Spleen (tissue), 11 donors: ENCODE measurements around the gene SCN7A. TPM values are rescaled to one million over a fixed set of nuclear protein-coding genes. Genes with fewer than 3 reads are reported as not detected.

Experiments
- DNase-seq: peaks from one replicate; pipeline ENCODE4 v3.0.0-alpha.2; 2020
- H3K27ac ChIP-seq, 8 donors: fragments of 200-600 bp; sonication (generic) in 7 of 8; 1 replicate in 4 of 8; 2 replicates in 4 of 8; pipeline versions ENCODE4 v1.5.0 to v1.8.0; 2016 to 2021; ENCODE audit warnings: inconsistent platforms in 4 of 8, mild to moderate bottlenecking in 4 of 8, moderate library complexity in 1 of 8
- H3K27me3 ChIP-seq, 7 donors: fragments of 200-600 bp; sonication (generic) in 6 of 7; replicated peaks in 1 of 7; 1 replicate in 4 of 7; 2 replicates in 3 of 7; pipeline versions ENCODE4 v1.5.0 to v1.8.0; 2016 to 2021; ENCODE audit warnings: inconsistent platforms in 3 of 7, mild to moderate bottlenecking in 1 of 7
- H3K36me3 ChIP-seq, 6 donors: fragments of 200-600 bp; sonication (generic) in 5 of 6; 1 replicate in 4 of 6; 2 replicates in 2 of 6; pipeline versions ENCODE4 v1.5.0 to v1.8.0; 2016 to 2021; ENCODE audit warnings: inconsistent platforms in 2 of 6
- H3K4me1 ChIP-seq, 6 donors: fragments of 200-600 bp; sonication (generic) in 5 of 6; 1 replicate in 3 of 6; 2 replicates in 3 of 6; pipeline versions ENCODE4 v1.5.0 to v1.8.0; 2016 to 2021; ENCODE audit warnings: inconsistent platforms in 3 of 6
- H3K4me3 ChIP-seq, 8 donors: fragments of 200-600 bp; sonication (generic) in 7 of 8; 1 replicate in 4 of 8; 2 replicates in 4 of 8; pipeline versions ENCODE4 v1.5.0 to v1.8.0; 2016 to 2021; ENCODE audit warnings: inconsistent platforms in 4 of 8, mild to moderate bottlenecking in 4 of 8, moderate library complexity in 2 of 8
- H3K9me3 ChIP-seq, 8 donors: fragments of 200-600 bp; sonication (generic) in 7 of 8; 1 replicate in 4 of 8; 2 replicates in 4 of 8; pipeline versions ENCODE4 v1.5.0 to v1.8.0; 2016 to 2021; ENCODE audit warnings: inconsistent platforms in 4 of 8
- POLR2A ChIP-seq, 3 donors: fragments of 450-650 bp; IDR thresholded peaks; one replicate each; pipeline ENCODE4 v1.5.1; 2017; ENCODE audit warnings: antibody characterized with exemption in 3 of 3, mild to moderate bottlenecking in 1 of 3
- POLR2AphosphoS5 ChIP-seq, 3 donors: sonication (generic); formaldehyde crosslinking; IDR thresholded peaks; one replicate each; pipeline ENCODE4 v1.5.1; 2017; ENCODE audit warnings: antibody characterized with exemption in 3 of 3
- WGBS, 5 donors: extraction: QIAGEN DNeasy Blood & Tissue Kit in 3 of 5; methylation state at CpG; one replicate each; pipeline versions ENCODE4 v1.1.5 to v1.1.7; 2013 to 2018; 5-methylcytosine and 5-hydroxymethylcytosine counted together
- intact Hi-C: fragments of 100-400 bp; cut with DNase I; formaldehyde crosslinking; loops from one replicate; pipeline ENCODE4 v1.15.0; 2023; ENCODE audit warnings: low total_unique reads
- polyA plus RNA-seq, 3 donors: library from polyadenylated mRNA; stranded (reverse); fragments of 200-250 nt; gene quantifications; one replicate each; pipeline ENCODE4 v1.2.1, GENCODE V29; 2013
- total RNA-seq, 7 donors: library from RNA; depleted of rRNA in 3 of 7; stranded (reverse); fragments of >200 nt in 3 of 7; fragmentation: NEBNext Ultra II Directional in 4 of 7; extraction: Animal tissue kit (Norgen Biotek cat#: 25700) in 4 of 7; gene quantifications; one replicate each; pipeline versions ENCODE4 v1.1.0 to v1.2.1, GENCODE V29; 2016 to 2021
- TF ChIP-seq, protein P1 (sequence below), 11 experiments: fragments of 200-600 bp in 7 of 11; fragments of 450-650 bp in 4 of 11; sonication (generic) in 4 of 11; IDR thresholded peaks in 8 of 11; conservative IDR thresholded peaks in 3 of 11; 1 replicate in 7 of 11; 2 replicates in 4 of 11; pipeline versions ENCODE4 v1.4.0 to v1.8.0; 2016 to 2021; ENCODE audit warnings: antibody characterized with exemption in 11 of 11, inconsistent platforms in 4 of 11, mild to moderate bottlenecking in 1 of 11
- donor health status: healthy with polysubstance abuse.
- donor health status: DM: no; HTN: no; CAD: no; lungs with moderate emphysema.
- donor health status: DM: no; HTN: no; CAD: no.
- donor health status: Bipolar disorder and iron deficiency.
- donor health status: healthy.
- donor health status: DM: no; HTN: no; CAD: no.
- donor health status: DM: yes; HTN: yes; CAD: no.

The SCN7A gene
- total and polyA plus RNA-seq, 10 donors, result 0.15 to 10.6 (median 1.3) TPM

GRCh38 chr2:166373105-166373504, 120.9 kb downstream of the SCN7A start:
- Histone ChIP-seq H3K27me3 (peaks cover 0 to 24% (median 5%) of the 10 kb centered on the region in 7 donors), H3K9me3 (no peaks in the 10 kb centered on the region), H3K27ac (no peak overlapping the region), H3K4me1 (peaks cover 0 to 37% (median 22%) of the 10 kb centered on the region in 6 donors), H3K4me3 (no peak overlapping the region), H3K36me3 (no peaks in the 10 kb centered on the region)
- WGBS, 5 donors, result 37 to 57% (median 53%) methylated on average over 2 of the region's 2 CpGs
- no peak for TF ChIP-seq POLR2A (IDR thresholded peaks at IDR 0.05)
- TF ChIP-seq POLR2AphosphoS5 (IDR thresholded peaks at IDR 0.05), result no peak
- TF ChIP-seq, protein P1, sequence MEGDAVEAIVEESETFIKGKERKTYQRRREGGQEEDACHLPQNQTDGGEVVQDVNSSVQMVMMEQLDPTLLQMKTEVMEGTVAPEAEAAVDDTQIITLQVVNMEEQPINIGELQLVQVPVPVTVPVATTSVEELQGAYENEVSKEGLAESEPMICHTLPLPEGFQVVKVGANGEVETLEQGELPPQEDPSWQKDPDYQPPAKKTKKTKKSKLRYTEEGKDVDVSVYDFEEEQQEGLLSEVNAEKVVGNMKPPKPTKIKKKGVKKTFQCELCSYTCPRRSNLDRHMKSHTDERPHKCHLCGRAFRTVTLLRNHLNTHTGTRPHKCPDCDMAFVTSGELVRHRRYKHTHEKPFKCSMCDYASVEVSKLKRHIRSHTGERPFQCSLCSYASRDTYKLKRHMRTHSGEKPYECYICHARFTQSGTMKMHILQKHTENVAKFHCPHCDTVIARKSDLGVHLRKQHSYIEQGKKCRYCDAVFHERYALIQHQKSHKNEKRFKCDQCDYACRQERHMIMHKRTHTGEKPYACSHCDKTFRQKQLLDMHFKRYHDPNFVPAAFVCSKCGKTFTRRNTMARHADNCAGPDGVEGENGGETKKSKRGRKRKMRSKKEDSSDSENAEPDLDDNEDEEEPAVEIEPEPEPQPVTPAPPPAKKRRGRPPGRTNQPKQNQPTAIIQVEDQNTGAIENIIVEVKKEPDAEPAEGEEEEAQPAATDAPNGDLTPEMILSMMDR (IDR thresholded peaks at IDR 0.05 in 8 of 11, conservative IDR thresholded peaks at IDR 0.05 in 3 of 11), result no peak
- no peak for DNase-seq
- intact Hi-C loops, result no loop called here

GRCh38 chr2:166372046-166372445, 122.0 kb downstream of the SCN7A start:
- intact Hi-C loops, result no loop called here
- TF ChIP-seq, protein P1 (IDR thresholded peaks at IDR 0.05 in 8 of 11, conservative IDR thresholded peaks at IDR 0.05 in 3 of 11), result no peak
- TF ChIP-seq POLR2A (IDR thresholded peaks at IDR 0.05) (no peak), POLR2AphosphoS5 (IDR thresholded peaks at IDR 0.05) (no peak)
- H3K9me3 ChIP-seq, result no peaks in the 10 kb centered on the region
- no peaks in the 10 kb centered on the region for H3K36me3 ChIP-seq
- WGBS, 5 donors, result 84 to 92% (median 88%) methylated on average over 2 of the region's 2 CpGs
- peaks cover 0 to 24% (median 5%) of the 10 kb centered on the region in 7 donors for H3K27me3 ChIP-seq
- H3K4me3 ChIP-seq, result no peak overlapping the region
- H3K27ac ChIP-seq, result no peak overlapping the region
- peaks cover 0 to 34% (median 22%) of the 10 kb centered on the region in 6 donors for H3K4me1 ChIP-seq
- no peak for DNase-seq

DNA sequence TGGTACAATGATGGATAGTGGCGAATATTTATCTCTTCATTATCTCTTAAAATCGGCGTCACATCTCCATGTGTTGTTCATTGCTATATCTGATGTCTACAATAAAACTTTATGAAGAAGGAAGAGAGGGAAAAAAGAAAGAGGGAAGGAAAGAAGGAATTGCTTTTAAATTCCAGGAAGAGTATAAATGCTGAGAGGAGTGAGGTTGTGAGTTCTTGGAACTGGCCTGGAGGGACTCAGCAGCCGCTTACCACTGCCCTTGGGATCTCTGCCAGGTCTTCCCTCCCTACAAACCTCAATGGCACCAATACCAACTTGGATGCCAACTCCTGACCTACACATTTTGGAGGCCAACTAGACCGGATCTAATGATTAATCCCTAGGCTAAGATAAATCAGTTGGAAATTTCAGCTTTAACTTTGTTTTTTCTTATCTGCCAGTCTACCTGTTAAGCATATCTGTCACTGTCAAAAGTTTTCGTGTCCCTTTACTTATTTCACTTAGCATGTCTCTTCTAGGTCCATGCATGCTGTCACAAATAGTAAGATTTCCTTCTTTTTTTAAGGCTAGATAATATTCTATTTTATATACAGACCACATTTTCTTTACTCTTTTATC, 128.1 kb downstream of the SCN7A start:
- no peak for TF ChIP-seq POLR2A (IDR thresholded peaks at IDR 0.05)
- TF ChIP-seq POLR2AphosphoS5 (IDR thresholded peaks at IDR 0.05), result no peak
- TF ChIP-seq, protein P1 (IDR thresholded peaks at IDR 0.05 in 8 of 11, conservative IDR thresholded peaks at IDR 0.05 in 3 of 11), result no peak
- no peaks in the 10 kb centered on the region for H3K9me3 ChIP-seq
- H3K4me3 ChIP-seq, result no peak overlapping the region
- no peaks in the 10 kb centered on the region for H3K27me3 ChIP-seq
- DNase-seq, result no peak
- H3K4me1 ChIP-seq, result peaks cover 0 to 5% (median 0%) of the 10 kb centered on the region in 6 donors
- WGBS, 5 donors, result 60 to 70% (median 68%) methylated on average over 6 of the region's 6 CpGs
- no peaks in the 10 kb centered on the region for H3K36me3 ChIP-seq
- H3K27ac ChIP-seq, result peak overlapping the region in 4 of 8 donors; percentile 8 to 31 (median 16)
- intact Hi-C loops, result no loop called here

GRCh38 chr2:166365239-166365638, 128.8 kb downstream of the SCN7A start:
- no peak overlapping the region for H3K4me3 ChIP-seq
- peak overlapping the region in 4 of 8 donors; percentile 8 to 31 (median 16) for H3K27ac ChIP-seq
- intact Hi-C loops, result no loop called here
- no peak for DNase-seq
- TF ChIP-seq, protein P1 (IDR thresholded peaks at IDR 0.05 in 8 of 11, conservative IDR thresholded peaks at IDR 0.05 in 3 of 11), result no peak
- no peaks in the 10 kb centered on the region for H3K36me3 ChIP-seq
- WGBS, 5 donors, result 82 to 96% (median 90%) methylated on average over 3 of the region's 3 CpGs
- H3K9me3 ChIP-seq, result no peaks in the 10 kb centered on the region
- H3K27me3 ChIP-seq, result no peaks in the 10 kb centered on the region
- peaks cover 0 to 5% (median 0%) of the 10 kb centered on the region in 6 donors for H3K4me1 ChIP-seq
